Ishikawa (cell line): ENCODE measurements around the gene IL17REL.

Source experiments
- CEBPB ChIP-seq: IDR thresholded peaks from 2 replicates; pipeline ENCODE4 v1.6.1; 2012
- CREB1 ChIP-seq: IDR thresholded peaks from 2 replicates; pipeline ENCODE4 v1.6.1; 2012; ENCODE audit warnings: low read depth
- EGR1 ChIP-seq: IDR thresholded peaks from 2 replicates; pipeline ENCODE4 v1.6.1; 2012
- EP300 ChIP-seq: IDR thresholded peaks from 2 replicates; pipeline ENCODE4 v1.6.1; 2012; ENCODE audit warnings: borderline replicate concordance
- FOXM1 ChIP-seq: IDR thresholded peaks from 2 replicates; pipeline ENCODE4 v1.6.1; 2012; ENCODE audit warnings: low read depth, borderline replicate concordance
- NFIC ChIP-seq: IDR thresholded peaks from 2 replicates; pipeline ENCODE4 v1.6.1; 2012
- RAD21 ChIP-seq: IDR thresholded peaks from 2 replicates; pipeline ENCODE4 v1.6.1; 2012; ENCODE audit warnings: low read depth
- TAF1 ChIP-seq: IDR thresholded peaks from 2 replicates; pipeline ENCODE4 v1.6.1; 2012; ENCODE audit warnings: low read depth, mild to moderate bottlenecking
- TCF12 ChIP-seq: IDR thresholded peaks from 2 replicates; pipeline ENCODE4 v1.6.1; 2012; ENCODE audit warnings: low read depth
- TEAD4 ChIP-seq: IDR thresholded peaks from 2 replicates; pipeline ENCODE4 v1.6.1; 2012
- YY1 ChIP-seq: IDR thresholded peaks from 2 replicates; pipeline ENCODE4 v1.6.1; 2012; ENCODE audit warnings: low read depth
- ZBTB7A ChIP-seq: IDR thresholded peaks from 2 replicates; pipeline ENCODE4 v1.6.1; 2012; ENCODE audit warnings: low read depth
- TF ChIP-seq, protein P1 (sequence below): IDR thresholded peaks from 2 replicates; pipeline ENCODE4 v1.6.1; 2012; ENCODE audit warnings: low read depth, mild to moderate bottlenecking
- TF ChIP-seq, protein P2 (sequence below): IDR thresholded peaks from 2 replicates; pipeline ENCODE4 v1.6.1; 2012
- TF ChIP-seq, protein P3 (sequence below): IDR thresholded peaks from 2 replicates; pipeline ENCODE4 v1.6.1; 2012

Gene IL17REL

GRCh38 chr22:50035976-50036724 lies 23.6 kb upstream of the IL17REL start:
- TF ChIP-seq, protein P1, sequence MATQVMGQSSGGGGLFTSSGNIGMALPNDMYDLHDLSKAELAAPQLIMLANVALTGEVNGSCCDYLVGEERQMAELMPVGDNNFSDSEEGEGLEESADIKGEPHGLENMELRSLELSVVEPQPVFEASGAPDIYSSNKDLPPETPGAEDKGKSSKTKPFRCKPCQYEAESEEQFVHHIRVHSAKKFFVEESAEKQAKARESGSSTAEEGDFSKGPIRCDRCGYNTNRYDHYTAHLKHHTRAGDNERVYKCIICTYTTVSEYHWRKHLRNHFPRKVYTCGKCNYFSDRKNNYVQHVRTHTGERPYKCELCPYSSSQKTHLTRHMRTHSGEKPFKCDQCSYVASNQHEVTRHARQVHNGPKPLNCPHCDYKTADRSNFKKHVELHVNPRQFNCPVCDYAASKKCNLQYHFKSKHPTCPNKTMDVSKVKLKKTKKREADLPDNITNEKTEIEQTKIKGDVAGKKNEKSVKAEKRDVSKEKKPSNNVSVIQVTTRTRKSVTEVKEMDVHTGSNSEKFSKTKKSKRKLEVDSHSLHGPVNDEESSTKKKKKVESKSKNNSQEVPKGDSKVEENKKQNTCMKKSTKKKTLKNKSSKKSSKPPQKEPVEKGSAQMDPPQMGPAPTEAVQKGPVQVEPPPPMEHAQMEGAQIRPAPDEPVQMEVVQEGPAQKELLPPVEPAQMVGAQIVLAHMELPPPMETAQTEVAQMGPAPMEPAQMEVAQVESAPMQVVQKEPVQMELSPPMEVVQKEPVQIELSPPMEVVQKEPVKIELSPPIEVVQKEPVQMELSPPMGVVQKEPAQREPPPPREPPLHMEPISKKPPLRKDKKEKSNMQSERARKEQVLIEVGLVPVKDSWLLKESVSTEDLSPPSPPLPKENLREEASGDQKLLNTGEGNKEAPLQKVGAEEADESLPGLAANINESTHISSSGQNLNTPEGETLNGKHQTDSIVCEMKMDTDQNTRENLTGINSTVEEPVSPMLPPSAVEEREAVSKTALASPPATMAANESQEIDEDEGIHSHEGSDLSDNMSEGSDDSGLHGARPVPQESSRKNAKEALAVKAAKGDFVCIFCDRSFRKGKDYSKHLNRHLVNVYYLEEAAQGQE: no peak
- TF ChIP-seq NFIC (no peak), RAD21 (no peak), CEBPB (no peak), EGR1 (no peak), ZBTB7A (no peak), CREB1 (no peak), FOXM1 (no peak), TAF1 (no peak), EP300 (no peak), YY1 (no peak), TCF12 (no peak), TEAD4 (no peak)
- TF ChIP-seq, protein P2, sequence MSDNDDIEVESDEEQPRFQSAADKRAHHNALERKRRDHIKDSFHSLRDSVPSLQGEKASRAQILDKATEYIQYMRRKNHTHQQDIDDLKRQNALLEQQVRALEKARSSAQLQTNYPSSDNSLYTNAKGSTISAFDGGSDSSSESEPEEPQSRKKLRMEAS: no peak
- TF ChIP-seq, protein P3, sequence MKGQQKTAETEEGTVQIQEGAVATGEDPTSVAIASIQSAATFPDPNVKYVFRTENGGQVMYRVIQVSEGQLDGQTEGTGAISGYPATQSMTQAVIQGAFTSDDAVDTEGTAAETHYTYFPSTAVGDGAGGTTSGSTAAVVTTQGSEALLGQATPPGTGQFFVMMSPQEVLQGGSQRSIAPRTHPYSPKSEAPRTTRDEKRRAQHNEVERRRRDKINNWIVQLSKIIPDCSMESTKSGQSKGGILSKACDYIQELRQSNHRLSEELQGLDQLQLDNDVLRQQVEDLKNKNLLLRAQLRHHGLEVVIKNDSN: no peak

DNA sequence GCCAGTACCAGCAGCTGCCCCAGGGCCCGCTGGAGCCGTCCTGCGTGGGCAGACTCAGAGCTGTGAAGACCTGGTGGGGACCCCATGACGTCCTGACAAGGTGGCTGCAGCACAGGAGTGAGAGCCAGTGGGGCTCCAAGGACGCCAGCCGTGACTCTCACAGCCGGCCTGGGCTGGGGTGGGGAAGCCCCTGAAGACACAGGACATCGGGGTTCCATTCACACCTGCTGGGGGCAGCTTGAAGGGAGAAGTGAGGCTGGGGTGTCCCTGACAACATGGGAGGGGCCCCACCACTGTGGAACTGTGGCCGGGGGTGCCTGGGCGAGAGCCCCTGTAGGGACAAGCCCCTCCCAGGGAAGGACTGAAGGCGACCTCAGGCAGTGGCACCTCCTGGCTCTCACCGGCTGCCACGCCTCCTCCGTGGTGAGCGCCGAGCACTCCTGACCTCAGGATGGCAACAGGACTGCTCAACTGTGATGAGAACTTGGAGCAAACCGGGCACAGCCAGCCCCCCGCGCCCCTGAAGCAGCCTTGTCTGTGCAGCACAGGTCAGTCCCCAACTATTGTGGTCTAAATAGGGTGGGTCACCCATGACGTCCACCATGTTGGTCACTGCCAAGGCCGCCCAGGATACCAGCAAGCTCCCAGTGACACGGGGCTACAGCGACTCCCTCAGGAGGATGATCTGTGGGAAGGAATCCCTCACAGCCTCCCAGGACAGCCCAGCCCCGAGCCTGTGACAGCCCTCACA lies 22.7 kb upstream of the IL17REL start:
- TF ChIP-seq, protein P3: no peak
- no peak for TF ChIP-seq RAD21
- TF ChIP-seq YY1: no peak
- no peak for TF ChIP-seq EP300
- no peak for TF ChIP-seq NFIC
- no peak for TF ChIP-seq TAF1
- TF ChIP-seq FOXM1: no peak
- TF ChIP-seq, protein P2: no peak
- no peak for TF ChIP-seq CEBPB
- TF ChIP-seq ZBTB7A: no peak

DNA sequence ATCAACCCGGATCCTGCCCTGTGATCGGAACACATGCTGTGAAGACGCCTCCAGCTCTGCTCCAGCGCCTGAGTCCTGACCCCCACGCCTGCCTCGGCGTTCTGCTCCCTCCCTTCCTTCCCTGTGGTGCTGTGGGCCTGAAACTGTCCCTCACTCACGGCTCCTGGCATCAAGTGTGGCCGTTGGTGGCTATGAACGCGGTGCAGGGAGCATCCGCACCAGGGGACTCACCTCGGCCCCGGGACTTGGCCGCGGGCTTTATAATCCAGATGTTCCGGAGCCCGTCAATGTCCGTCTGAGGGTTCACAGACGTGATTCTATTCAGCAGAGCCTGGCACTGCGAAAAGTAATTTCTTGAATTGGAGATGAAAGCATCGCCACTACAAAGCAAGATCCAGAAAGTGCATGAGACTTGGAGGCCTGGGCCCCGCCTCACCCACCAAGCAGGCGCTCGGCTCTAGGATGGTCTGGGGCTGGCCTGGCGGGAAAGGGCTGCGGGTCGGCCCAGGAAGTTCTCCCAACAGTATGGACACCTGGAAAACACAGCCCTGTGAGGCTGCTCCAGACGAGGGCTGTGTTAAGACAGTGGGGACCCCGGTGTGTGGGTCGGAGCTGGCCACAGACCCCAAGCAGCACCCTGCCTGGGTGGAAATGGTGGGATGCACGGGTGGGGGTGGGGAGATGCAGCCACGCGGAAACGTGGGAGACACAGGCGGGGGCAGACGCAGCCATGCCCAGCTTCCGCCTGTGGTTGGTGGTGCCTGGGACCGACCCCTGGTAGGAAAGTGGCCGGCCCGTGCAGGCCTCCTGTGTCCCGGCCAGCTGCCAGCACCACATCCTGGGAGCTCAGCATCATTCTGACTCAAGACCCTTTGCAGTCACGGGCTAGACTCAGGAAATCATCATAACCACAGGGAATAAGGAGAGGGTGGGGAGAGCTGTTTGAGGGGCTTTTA lies 21.8 kb upstream of the IL17REL start:
- no peak for TF ChIP-seq ZBTB7A
- no peak for TF ChIP-seq TAF1
- TF ChIP-seq YY1: no peak
- TF ChIP-seq CREB1: no peak
- TF ChIP-seq TCF12: no peak
- TF ChIP-seq, protein P2: no peak
- TF ChIP-seq EGR1: no peak
- TF ChIP-seq CEBPB: no peak
- TF ChIP-seq NFIC: no peak
- TF ChIP-seq TEAD4: no peak
- no peak for TF ChIP-seq RAD21
- TF ChIP-seq, protein P3: no peak
- TF ChIP-seq, protein P1: no peak
- no peak for TF ChIP-seq FOXM1
- TF ChIP-seq EP300: no peak
